ENCODE measurements around the gene CCAR1.
"Not testable (repeated sequence)": the region's sequence is repeated elsewhere in the genome, so short reads cannot be mapped to it uniquely, and the experiment has no call there.

Gene CCAR1, protein sequence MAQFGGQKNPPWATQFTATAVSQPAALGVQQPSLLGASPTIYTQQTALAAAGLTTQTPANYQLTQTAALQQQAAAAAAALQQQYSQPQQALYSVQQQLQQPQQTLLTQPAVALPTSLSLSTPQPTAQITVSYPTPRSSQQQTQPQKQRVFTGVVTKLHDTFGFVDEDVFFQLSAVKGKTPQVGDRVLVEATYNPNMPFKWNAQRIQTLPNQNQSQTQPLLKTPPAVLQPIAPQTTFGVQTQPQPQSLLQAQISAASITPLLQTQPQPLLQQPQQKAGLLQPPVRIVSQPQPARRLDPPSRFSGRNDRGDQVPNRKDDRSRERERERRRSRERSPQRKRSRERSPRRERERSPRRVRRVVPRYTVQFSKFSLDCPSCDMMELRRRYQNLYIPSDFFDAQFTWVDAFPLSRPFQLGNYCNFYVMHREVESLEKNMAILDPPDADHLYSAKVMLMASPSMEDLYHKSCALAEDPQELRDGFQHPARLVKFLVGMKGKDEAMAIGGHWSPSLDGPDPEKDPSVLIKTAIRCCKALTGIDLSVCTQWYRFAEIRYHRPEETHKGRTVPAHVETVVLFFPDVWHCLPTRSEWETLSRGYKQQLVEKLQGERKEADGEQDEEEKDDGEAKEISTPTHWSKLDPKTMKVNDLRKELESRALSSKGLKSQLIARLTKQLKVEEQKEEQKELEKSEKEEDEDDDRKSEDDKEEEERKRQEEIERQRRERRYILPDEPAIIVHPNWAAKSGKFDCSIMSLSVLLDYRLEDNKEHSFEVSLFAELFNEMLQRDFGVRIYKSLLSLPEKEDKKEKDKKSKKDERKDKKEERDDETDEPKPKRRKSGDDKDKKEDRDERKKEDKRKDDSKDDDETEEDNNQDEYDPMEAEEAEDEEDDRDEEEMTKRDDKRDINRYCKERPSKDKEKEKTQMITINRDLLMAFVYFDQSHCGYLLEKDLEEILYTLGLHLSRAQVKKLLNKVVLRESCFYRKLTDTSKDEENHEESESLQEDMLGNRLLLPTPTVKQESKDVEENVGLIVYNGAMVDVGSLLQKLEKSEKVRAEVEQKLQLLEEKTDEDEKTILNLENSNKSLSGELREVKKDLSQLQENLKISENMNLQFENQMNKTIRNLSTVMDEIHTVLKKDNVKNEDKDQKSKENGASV

DNA sequence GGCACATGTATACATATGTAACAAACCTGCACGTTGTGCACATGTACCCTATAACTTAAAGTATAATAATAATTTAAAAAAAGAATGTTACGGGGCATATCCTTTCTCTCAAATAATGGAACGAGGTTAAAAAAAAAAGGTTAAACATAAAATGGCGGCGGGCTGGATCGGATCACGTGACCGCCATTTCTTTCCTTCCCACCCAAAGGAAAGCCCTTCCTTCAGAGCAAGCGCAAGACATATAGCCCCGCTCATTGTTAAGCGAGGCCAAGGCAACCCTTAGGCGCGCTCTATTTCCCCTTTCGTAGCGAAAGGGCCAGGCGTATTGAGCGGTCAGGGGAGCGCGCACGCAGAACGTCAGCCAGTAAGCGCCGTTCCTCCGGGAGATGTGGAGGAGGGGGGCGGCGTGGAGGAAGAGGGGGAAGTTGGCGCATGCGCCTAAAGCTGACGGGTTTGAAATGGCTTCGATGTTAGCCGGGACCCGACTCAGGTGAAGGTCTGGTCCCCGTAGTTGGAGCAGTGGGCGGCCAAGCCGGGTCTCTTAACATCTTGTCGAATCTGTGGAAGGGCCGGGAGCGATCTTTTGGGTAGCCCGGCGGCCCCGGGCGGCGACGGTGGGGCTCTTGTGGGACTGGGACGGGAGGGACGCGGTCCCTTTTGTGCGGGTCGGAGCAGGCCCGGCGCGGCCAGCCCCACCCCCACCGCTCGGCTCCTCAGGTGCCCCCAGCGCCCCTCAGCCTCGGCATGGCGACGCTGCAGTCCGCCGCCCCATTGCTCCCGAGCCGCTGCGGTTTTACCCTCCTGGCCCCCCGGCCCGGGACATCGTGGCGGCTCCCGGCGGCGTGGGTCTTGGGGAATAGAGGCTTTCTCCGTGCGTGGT, at the start of gene CCAR1:
Gene CCAR1 (plus strand): TSS at position 447 of the 880 bp plus-strand sequence. CDS start 1,266 bp downstream, outside the sequence.
- DNase-seq = peak; percentile 97 to 98

GRCh38 chr10:68684413-68684812, 36.6 kb upstream of the CCAR1 start:
- DNase-seq = peak; percentile 1 to 36

DNA sequence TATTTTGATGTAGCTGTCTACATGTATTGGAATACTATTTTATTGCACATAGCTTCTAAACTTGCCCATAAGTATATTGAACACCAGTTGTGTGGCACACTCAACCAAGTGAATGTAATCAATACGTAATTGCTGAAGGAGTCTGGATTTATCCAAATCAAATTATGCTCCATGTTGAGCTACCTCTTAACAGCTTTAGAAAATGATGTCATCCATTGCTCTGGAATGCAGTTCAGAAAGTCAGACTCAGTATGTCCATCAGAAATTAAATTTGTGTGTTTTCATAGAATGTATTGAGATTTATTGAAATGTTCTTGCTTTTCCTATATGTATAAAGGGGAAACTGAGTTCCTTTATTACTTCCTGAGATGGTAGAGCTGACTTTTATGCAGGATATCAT, 25.0 kb upstream of the CCAR1 start:
- no peak for DNase-seq

DNA sequence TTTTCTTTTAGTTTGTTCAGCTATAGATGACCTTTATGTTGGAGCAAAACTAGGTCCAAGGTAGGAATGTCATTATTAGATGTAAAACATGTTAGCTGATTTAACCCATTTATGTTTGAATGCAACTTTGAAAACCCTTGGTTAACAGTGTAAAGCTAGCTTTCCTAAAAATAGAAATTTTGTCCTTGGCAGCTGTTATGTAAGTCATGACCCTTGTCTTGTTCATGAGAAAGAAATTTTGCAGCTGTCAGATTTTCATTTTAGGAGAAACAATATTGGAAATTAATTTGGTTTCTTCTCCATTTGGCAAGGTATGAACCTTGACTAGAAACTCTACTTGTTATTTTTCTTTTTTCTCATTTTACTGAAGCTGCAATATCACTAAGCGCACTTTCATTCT, 23.9 kb upstream of the CCAR1 start:
- DNase-seq = no peak

DNA sequence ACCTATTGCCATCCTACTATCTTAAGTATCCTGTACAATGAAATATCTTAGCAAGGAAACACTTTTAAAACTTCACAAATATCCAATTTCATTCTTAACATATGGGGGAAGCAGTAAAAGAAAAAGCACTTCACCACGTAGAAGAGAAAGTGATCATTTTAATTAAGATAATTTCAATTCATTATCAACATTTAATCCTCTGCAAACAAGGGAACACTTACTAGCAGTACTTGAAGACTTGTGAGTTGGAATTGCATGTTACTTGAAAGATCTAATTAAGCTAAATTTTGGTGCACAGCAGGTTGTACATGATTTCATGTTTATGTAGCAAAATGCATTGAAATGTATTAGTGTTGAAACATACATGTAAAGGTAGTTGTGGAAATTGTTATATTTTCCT, 20.8 kb upstream of the CCAR1 start:
- no peak for DNase-seq

DNA sequence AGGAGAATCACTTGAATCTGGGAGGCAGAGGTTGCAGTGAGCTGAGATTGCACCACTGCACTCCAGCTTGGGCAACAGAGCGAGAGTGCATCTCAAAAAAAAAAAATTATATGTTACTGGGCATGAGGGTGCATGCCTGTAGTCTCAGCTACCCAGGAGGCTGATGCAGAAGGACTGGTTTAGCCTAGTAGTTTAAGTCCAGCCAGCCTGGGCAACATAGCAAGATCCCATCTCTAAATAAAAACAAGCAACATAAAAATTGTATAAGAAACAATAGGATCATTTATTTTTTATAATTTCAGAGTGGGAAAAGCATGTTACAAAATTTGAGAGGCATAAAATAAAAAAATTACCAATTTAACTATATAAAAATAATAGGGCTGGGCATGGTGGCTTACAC, 15.5 kb upstream of the CCAR1 start:
- DNase-seq = no peak

GRCh38 chr10:68708987-68709386, 12.1 kb upstream of the CCAR1 start:
- DNase-seq = not testable (repeated sequence)

DNA sequence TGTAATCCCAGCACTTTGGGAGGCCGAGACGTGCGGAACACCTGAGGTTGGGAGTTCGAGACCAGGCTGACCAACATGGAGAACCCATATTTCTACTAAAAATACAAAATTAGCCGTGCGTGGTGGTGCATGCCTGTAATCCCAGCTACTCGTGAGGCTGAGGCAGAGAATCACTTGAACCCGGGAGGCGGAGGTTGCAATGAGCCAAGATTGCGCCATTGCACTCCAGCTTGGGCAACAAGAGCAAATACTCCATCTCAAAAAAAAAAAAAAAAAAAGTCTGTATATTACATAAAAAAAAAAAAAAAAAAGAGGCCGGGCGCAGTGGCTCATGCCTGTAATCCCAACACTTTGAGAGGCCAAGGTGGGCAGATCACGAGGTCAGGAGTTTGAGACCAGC, 8.0 kb upstream of the CCAR1 start:
- DNase-seq = not testable (repeated sequence)

DNA sequence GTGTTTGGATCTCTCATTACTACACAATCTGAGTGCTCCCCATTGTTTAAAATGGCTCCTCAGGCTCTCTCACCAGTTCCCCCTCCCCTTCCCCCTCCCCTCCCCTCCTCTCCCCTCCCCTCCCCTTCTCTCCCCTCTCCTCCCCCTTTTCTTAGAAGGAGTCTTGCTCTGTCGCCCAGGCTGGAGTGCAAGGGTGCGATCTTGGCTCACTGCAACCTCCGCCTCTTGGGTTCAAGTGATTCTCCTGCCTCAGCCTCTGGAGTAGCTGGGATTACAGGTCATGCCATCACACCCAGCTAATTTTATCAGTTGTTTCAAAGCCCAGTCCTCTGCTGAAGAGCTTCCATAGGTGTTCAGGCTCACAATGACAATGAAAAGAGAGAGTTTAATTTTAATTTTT, 3.6 kb upstream of the CCAR1 start:
- DNase-seq = no peak

DNA sequence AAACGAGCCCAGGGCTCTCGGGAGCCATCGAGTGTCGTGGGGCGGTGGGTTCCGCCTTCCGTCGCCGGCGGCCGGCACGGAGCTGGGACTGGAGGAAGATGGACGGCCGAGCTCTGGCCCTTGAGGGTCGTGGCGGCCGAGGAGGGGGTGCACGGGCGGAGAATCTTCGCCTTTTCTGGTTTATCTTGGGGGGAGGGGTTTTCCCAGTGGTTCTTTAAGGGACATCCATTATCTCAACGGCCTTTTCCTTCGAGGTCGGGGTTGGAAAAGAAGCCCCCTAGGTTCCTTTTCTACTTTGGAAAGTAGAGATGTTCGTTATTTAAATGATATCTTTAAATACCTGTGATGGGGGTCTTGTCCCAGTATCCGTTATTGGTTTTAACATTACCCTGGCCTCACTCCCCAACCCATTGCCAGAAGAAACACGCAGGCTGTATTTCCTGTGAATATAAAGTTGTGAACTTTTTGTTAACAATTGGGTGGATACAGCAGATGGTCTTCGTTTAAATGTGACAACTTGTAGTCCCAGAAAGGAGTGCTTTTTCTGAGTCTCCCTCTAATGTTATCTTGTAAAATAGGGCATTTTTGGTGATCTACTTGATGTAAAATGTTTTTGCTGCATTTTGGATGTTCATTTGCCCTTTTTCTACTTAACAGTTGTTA, 765 bp downstream of the CCAR1 start:
- peak in 1 of 2 donors; percentile 27 for DNase-seq

DNA sequence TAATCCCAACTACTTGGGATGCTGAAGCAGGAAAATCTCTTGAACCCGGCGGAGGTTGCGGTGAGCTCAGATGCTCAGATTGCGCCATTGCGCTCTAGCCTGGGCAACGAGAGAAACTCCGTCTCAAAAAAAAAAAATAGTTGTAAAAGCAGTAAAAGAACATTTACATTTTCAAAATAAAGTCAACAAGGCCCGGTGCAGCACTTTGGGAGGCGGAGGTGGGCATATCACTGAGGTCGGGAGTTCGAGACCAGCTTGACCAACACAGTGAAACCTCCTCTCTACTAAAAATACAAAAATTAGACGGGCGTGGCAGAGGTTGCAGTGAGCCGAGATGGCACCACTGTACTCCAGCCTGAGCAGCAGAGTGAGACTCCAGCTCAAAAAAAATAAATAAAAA, 4.0 kb downstream of the CCAR1 start:
- no peak for DNase-seq

- no peak for DNase-seq
These were observed 6.1 kb downstream of the CCAR1 start for GRCh38 chr10:68727146-68727545.

GRCh38 chr10:68732651-68733050, 11.6 kb downstream of the CCAR1 start:
- DNase-seq = no peak

DNA sequence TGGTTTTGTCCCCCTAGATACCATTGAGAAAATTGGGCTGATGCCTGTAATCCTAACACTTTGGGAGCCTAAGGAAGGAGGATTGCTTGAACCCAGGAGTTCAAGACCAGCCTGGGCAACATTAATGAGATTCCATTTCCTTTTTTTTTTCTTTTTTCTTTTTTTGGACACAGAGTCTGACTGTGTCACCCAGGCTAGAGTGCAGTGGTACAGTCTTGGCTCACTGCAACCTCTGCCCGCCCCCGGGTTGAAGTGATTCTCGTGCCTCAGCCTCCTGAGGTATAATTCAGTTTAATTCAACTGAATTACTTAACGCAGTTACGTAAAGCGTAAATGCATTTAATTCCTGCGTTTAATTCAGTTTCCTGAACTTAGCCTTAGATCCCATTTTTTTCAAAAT, 13.3 kb downstream of the CCAR1 start:
- no peak for DNase-seq

GRCh38 chr10:68735119-68735518, 14.1 kb downstream of the CCAR1 start:
- no peak for DNase-seq

GRCh38 chr10:68735739-68736138, 14.7 kb downstream of the CCAR1 start:
- DNase-seq = not testable (repeated sequence)

- not testable (repeated sequence) for DNase-seq
These were observed 19.6 kb downstream of the CCAR1 start for GRCh38 chr10:68740676-68741075.

- DNase-seq = no peak
These were observed 21.4 kb downstream of the CCAR1 start for GRCh38 chr10:68742397-68742796.

- DNase-seq = no peak
These were observed 31.8 kb downstream of the CCAR1 start for GRCh38 chr10:68752711-68753350.

- DNase-seq = no peak
These were observed 35.2 kb downstream of the CCAR1 start for GRCh38 chr10:68756246-68756645.

DNA sequence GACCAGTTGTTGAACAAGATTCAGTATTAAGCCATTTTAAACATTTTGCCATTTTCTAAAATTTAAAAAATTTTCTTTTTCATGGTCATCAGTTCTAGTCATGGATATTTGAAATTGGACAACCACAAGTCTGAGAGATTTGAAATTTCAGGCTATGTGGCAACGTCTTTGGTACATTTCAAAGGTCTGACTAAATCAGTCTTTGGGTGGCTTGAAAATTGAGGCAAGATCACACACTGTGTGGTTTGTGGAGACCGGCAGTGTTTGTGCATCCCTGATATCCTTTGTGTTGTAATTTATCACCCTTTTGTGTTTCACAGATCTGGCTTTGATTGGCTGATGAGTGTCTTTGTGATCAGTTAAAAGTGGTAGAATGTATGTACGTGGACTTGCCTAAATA, 35.7 kb downstream of the CCAR1 start:
- DNase-seq = no peak
